GM21737 (cell line): ENCODE data around the gene UNCX.

ENCODE experiments used
- ATAC-seq: cut with Tn5 transposase; IDR thresholded peaks from one replicate; pipeline ENCODE4 v1.9.1; 2021; ENCODE audit warnings: mild to moderate bottlenecking, moderate library complexity; ENCODE audit not compliant: unreplicated experiment

Gene UNCX

GRCh38 chr7:1231214-1232102 lies 1.2 kb upstream of the UNCX start:
- no peak for ATAC-seq

GRCh38 chr7:1232103-1232466 lies 587 bp upstream of the UNCX start:
- ATAC-seq, result no peak

- ATAC-seq, result no peak
These were observed 819 bp downstream of the UNCX start for GRCh38 chr7:1233333-1234048.

DNA sequence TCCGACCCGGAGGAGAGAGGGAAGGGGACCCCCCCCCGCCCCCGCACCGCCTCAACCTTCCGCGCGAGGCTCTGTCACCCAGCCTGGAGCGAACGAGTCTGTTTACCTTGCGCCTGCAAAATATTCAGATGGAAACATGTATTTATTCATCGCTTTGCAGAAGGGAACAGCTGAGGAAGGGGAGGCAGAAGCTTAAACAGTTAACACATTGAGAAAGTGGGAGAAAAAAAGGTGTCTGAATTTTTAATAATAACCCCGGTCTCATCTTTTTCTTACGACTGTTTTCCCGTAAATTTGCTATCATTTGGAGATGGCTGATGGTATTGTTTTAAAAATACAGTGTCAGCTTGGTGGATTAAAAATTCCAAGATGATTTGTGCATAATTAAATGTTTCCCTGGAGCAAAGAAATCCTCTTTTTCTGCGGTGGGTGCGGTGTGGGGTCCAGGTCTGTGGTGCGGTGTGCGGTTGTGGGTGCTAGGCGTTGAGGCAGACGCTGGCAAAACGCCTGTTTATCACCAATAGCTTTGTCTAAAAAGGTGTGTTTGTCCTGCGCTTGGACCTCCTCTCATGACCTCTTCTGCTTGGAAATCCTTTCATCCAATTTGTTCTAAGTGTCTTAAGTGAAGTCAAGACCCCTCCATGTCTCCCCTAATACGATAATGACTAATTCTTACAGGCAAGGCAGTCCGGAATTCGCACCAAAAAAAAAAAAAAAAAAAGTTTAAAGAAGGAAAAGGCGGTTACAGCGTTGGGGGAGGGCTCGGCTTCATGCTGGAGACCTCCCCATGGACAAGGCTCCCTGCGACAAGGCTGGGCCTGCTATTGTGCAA lies 1.6 kb downstream of the UNCX start:
- no peak for ATAC-seq

- ATAC-seq, result no peak
These were observed 2.3 kb downstream of the UNCX start for GRCh38 chr7:1234881-1235500.

GRCh38 chr7:1235501-1236131 lies 2.9 kb downstream of the UNCX start:
- no peak for ATAC-seq

DNA sequence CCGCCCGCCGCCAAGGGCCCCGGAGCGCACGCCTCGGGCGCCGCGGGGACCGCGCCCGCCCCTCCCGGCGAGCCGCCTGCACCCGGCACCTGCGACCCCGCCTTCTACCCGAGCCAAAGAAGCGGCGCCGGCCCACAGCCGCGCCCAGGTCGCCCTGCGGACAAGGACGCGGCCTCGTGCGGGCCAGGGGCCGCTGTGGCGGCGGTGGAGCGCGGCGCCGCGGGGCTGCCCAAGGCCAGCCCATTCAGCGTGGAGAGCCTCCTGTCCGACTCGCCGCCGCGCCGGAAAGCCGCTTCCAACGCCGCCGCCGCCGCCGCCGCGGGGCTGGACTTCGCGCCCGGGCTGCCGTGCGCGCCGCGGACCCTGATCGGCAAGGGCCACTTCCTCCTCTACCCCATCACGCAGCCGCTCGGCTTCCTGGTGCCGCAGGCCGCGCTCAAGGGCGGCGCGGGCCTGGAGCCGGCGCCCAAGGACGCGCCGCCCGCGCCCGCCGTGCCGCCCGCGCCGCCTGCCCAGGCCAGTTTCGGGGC lies 3.5 kb downstream of the UNCX start:
- ATAC-seq, result no peak

- ATAC-seq, result no peak
These were observed 4.4 kb downstream of the UNCX start for GRCh38 chr7:1236831-1237701.

DNA sequence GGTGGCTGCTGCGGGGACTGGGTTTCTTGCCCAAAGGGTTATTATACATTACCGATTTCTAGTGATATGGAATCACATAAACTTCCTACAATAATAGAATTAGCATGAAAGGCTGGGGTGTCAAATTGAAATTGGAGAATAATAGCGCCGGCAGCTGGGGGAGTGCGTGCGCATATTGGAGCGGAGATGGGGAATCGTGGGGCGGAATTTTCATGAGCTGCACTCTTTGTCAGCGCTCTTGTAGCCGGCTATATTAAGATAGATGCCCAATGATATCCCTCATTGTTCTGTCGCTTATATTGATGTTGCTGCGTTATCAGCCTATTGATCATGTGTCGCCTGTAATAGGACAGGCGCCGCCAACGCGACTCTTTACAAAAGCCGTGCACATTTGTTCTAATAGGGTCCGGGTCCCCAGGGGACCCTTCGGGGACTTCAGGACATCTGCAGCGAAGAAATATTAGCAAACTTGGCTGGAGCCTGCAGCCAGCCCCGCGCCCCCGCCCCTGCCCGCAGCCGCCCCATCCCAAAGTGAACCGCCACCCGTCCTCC lies 5.1 kb downstream of the UNCX start:
- ATAC-seq, result no peak

GRCh38 chr7:1238450-1238882 lies 5.8 kb downstream of the UNCX start:
- no peak for ATAC-seq

DNA sequence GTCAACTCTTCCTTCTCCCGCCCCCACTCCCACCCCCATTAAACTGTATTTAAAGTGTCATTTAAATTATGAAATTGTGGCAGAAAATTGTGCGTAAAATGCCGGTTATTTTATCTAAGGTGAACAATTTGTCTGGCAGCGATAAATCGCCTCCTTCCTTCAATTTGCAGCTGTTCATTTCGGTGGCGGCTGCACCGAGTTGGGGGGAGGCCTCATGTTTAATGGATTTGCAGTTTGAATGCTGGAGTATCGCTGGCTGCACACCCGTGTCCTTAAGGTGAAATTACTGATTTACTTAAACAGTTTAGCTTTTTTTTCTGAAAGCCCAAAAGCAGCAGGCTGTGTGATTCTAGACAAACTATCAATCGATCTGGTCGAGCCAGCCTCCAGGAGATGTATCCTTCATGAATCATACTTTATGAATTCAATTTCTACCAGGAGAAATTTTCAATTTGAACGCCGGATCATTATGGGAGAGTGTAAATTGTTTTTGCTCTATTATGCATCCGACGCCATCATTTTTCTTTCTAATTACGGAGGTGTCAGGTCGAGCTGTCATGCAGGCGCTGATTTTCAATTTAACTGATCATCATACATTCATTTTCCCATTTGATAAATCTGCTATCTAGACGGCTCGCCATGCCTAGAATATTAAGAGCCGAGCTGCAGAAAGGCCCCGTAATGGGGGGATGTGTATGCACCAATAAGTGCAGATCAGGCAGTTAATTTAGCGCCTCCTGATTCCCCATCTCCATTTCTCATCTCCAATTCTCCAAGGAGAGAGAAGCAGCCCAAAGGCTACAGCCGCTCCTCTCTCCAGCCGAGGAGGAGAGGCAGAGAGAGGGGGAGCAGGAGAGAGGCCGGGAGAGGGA lies 6.5 kb downstream of the UNCX start:
- no peak for ATAC-seq

DNA sequence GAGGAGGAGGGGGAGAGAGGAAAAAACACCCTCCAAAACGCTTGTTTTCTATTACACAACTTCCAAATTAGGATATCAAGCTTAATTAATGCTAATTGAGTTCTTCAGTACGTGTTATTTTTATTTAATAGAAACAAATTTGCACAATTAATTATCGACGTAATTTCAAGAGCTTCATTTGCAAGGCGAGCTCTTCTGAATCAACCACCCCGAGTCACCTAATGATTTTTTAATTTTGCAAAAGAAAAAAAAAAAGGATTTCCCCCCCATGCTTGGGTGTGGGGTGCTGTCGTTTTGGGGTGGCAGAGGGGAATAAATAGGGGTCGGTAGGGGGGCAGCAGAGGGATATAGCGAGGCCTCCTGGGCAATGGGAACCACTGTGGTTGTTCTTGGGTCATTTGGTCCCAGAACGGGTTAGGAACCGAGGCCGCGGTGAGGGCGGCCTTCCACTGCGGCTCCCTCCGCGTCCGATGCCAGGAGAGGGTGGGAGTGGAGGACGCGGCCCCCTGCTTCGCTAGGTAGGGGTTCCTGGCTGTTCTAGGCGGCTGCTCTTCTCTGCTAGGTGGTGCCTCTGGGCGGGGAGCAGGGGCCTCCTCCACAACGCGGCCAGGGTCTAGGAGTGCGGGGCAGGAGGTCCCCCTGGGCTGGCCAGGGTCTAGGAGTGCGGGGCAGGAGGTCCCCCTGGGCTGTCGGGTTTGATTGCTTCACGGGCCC lies 7.3 kb downstream of the UNCX start:
- ATAC-seq, result no peak

DNA sequence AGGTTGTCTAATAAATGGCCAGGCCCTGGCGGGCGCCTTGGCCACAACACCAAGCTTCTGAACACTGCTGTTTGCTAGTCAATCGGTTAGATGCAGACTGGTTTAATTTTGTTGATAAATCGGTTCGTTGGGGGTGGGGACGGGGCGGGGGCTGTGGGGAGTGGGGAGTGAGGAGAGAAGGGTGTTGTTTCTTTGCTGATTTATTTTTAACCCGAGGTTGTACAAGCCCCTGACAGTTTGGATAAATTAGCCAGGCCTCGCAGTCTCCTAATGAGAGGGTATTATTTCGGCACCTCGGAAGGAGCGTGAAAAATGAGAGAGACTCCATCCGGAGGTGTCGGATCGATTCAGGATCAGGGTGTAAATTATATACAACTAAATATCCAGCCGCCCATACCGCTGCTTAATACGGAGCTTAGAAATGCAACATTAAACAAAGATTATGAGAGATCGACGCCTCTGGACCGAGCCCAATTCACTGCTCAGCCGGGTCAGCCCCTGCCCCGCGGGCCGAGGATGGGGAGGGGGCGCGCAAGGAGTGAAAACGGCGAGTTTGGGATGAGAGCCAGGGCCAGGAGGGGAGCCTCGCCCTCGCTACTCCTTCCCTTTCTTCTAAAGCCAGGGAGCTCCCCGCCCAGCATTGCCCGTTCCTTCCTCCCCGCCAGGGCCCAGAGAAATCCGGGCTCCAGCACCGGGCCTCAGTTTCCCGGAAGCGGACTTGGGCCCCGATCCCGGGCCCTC lies 8.0 kb downstream of the UNCX start:
- no peak for ATAC-seq

GRCh38 chr7:1241258-1241602 lies 8.6 kb downstream of the UNCX start:
- ATAC-seq, result no peak

DNA sequence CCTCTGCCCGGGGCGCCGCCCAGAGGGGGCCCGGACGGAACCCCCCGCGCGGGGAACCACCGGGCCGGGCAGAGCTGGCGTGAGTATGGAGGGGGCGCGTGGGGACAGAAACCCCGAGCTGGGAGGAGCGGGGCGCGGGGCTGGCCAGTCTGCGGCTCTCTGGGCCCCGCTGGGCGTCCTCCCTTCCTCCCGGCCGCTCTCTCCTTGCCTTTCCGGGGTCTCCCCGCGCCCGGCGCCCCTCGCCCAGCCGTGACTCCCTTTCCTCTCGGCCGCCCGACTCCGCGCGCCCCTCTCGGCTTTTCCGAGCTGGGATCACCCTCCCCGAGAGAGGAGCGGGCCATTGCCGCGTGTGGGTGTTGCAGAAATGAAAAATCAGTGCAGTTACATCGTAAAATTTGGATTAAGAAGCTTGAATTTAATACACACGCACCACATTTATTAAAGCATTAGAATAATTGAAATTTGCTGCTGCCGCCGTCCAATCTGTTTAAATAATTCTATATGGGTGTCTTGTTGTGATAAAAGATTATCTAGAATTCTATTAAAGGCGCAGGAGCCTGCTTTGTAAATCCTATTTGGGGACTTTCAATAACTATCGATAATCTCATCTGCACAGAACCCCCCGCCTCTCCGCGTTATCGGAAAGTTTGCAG lies 9.1 kb downstream of the UNCX start:
- no peak for ATAC-seq

GRCh38 chr7:1242256-1242605 lies 9.6 kb downstream of the UNCX start:
- ATAC-seq, result no peak
